IgD-negative memory B cell (primary cell): ENCODE data around the gene DIP2A. TPM values are rescaled to one million over a fixed set of nuclear protein-coding genes. Genes with fewer than 3 reads are reported as not detected.
"Not testable (repeated sequence)": the region's sequence is repeated elsewhere in the genome, so short reads cannot be mapped to it uniquely, and the experiment has no call there.

ENCODE experiments used
- H3K27ac Mint-ChIP-seq, 3 donors: one replicate each; pipeline ENCODE4 v1.8.0; 2020 to 2022; ENCODE audit warnings: mild to moderate bottlenecking in 3 of 3, mixed read lengths in 3 of 3, moderate library complexity in 1 of 3
- H3K27me3 Mint-ChIP-seq: one replicate; pipeline ENCODE4 v1.8.0; 2021; ENCODE audit warnings: mixed read lengths
- H3K36me3 Mint-ChIP-seq: one replicate; pipeline ENCODE4 v1.8.0; 2020; ENCODE audit warnings: mild to moderate bottlenecking, mixed read lengths
- H3K4me1 Mint-ChIP-seq, 3 donors: one replicate each; pipeline ENCODE4 v1.8.0; 2020 to 2022; ENCODE audit warnings: mixed read lengths in 3 of 3, mild to moderate bottlenecking in 1 of 3
- H3K4me3 Mint-ChIP-seq, 4 donors: one replicate each; pipeline ENCODE4 v1.8.0; 2020 to 2022; ENCODE audit warnings: mild to moderate bottlenecking in 4 of 4, mixed read lengths in 4 of 4, moderate library complexity in 3 of 4
- H3K9me3 Mint-ChIP-seq, 3 donors: one replicate each; pipeline ENCODE4 v1.8.0; 2020 to 2021; ENCODE audit warnings: mixed read lengths in 3 of 3, mild to moderate bottlenecking in 1 of 3
- polyA plus RNA-seq: library from polyadenylated mRNA; unstranded; fragments of 300-500 nt; fragmentation: Illumina TruSeq; gene quantifications from one replicate; pipeline ENCODE4 v1.2.3, GENCODE V29; 2021

The DIP2A gene
- polyA plus RNA-seq, 1 donor from 2014 or later, result 7.6 TPM

DNA sequence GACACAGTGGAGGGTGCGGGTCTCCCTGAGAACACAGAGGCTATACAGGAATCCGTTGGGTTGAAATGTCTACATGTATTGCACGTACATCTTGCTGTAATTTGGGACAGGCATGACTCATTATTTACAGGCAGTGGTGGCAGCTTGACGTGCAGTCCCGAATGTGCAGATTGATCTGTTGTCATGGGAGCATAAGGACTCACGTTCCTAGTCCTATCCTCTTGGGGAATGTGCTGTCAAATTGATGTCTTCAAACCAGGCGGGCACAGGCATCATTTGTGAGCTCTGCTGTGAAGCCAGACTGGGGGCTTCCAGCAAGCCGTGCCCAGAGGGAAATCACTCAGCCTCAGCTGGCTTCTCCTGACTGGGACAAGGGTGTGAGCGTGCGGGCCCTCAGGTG is 105.7 kb downstream of the DIP2A start:
- H3K4me3 Mint-ChIP-seq, result no peak overlapping the region
- peaks cover 12% of the 10 kb centered on the region for H3K36me3 Mint-ChIP-seq
- H3K4me1 Mint-ChIP-seq, result peaks cover 4 to 16% (median 8%) of the 10 kb centered on the region in 3 donors
- H3K9me3 Mint-ChIP-seq, result no peaks in the 10 kb centered on the region
- H3K27me3 Mint-ChIP-seq, result no peaks in the 10 kb centered on the region
- H3K27ac Mint-ChIP-seq, result peak overlapping the region in 1 of 3 donors; percentile 39

DNA sequence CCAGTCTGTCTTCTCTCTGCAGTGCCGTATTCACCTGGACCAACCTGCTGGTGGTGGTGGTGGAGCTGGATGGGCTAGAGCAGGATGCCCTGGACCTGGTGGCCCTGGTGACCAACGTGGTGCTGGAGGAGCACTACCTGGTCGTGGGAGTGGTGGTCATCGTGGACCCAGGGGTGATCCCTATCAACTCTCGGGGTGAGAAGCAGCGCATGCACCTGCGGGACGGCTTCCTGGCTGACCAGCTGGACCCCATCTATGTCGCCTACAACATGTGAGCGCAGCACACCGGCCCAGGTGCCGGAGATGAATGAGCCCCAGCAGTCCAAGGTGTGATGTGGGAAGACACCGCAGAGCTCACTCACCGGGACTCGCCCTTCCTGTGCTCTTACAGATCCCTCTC is 108.7 kb downstream of the DIP2A start:
- peaks cover 16% of the 10 kb centered on the region for H3K36me3 Mint-ChIP-seq
- no peaks in the 10 kb centered on the region for H3K27me3 Mint-ChIP-seq
- H3K4me3 Mint-ChIP-seq, result no peak overlapping the region
- H3K27ac Mint-ChIP-seq, result no peak overlapping the region
- peaks cover 0 to 9% (median 5%) of the 10 kb centered on the region in 3 donors for H3K4me1 Mint-ChIP-seq
- peaks cover 2 to 5% (median 5%) of the 10 kb centered on the region in 3 donors for H3K9me3 Mint-ChIP-seq

DNA sequence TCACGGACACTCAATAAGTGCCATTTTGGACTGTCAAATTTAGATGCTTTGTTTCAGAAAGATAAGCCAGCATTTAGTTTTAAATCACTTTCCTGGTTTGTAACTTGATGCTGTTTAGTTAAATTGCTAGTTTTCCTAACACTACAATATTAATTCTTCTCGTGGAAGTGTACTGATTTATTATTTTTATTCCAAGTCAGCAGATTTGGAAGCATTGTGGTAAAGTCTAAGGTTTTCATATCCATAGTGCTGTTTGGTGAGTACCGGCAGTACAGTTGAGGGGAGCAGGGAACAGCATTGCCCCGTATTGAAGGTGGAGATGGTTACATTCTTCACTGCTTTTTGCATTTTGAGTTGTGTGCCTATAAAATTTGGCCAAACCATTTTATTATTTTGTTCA is 109.9 kb downstream of the DIP2A start:
- H3K9me3 Mint-ChIP-seq, result peaks cover 2 to 10% (median 5%) of the 10 kb centered on the region in 3 donors
- H3K36me3 Mint-ChIP-seq, result peaks cover 21% of the 10 kb centered on the region
- peaks cover 0 to 9% (median 5%) of the 10 kb centered on the region in 3 donors for H3K4me1 Mint-ChIP-seq
- H3K27me3 Mint-ChIP-seq, result no peaks in the 10 kb centered on the region
- H3K27ac Mint-ChIP-seq, result no peak overlapping the region
- H3K4me3 Mint-ChIP-seq, result no peak overlapping the region

DNA sequence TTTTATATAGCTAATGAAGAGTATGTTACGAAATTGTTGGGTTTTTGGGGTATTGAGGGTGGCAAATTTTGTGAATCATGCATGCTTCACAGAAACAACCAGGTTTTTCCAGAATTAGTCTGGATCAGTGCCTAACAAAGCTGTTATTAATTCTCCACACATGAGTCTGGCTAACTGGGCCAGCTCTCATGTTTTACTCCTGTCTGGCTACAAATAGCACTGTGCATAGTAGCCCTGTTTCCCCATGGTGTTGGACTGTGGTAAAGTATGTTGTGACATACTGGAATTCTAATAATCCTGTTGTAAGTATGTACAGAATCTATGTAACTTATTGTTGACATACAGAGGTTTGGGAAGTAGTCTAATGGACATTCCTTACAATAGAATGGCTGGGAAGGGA is 110.4 kb downstream of the DIP2A start:
- no peak overlapping the region for H3K27ac Mint-ChIP-seq
- peaks cover 21% of the 10 kb centered on the region for H3K36me3 Mint-ChIP-seq

DNA sequence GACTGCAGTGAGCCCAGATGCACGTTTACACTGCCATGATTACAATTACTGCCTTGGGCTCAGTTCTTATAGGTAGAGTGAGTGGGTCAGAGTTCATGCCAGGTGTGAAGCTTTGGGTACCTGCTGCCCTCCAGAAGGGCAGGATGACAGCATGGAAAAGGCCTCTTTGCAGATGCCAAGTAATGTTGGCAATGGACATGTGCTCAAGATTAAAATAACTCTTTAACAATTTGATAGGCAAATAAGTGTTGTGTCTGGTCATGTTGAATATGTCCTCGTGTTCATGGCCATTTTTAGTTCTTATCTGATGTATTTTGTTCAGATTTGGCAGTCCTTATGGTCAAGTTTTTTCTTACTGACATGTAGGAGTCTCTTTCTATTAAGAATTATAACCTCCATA is 111.4 kb downstream of the DIP2A start:
- no peak overlapping the region for H3K27ac Mint-ChIP-seq
- H3K4me1 Mint-ChIP-seq, result peaks cover 0 to 9% (median 5%) of the 10 kb centered on the region in 3 donors
- peaks cover 2 to 10% (median 5%) of the 10 kb centered on the region in 3 donors for H3K9me3 Mint-ChIP-seq
- peaks cover 19% of the 10 kb centered on the region for H3K36me3 Mint-ChIP-seq
- H3K27me3 Mint-ChIP-seq, result no peaks in the 10 kb centered on the region
- H3K4me3 Mint-ChIP-seq, result no peak overlapping the region

More for the DNA sequence above, 110.4 kb downstream of the DIP2A start:
- Mint-ChIP-seq H3K4me1 (peaks cover 0 to 9% (median 5%) of the 10 kb centered on the region in 3 donors), H3K9me3 (peaks cover 2 to 10% (median 5%) of the 10 kb centered on the region in 3 donors), H3K27me3 (no peaks in the 10 kb centered on the region), H3K4me3 (no peak overlapping the region)

DNA sequence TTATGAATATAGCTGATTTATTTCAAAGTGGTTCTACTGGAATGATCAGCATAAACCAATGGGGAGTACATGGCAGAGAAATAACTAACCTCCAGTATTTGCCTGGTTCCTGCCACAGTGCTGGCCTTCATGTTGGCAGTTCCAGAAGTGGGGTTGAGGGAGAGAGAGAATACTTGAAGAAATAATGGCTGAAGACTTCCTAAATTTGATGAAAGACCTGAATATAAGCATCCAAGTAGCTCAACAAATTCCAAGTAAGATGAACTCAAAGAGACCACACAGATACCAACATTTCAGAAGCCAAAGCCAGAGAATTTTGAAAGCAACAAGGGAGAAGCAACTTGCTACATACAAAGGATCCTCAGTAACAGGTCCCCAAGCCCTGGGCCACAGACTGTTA is 111.9 kb downstream of the DIP2A start:
- Mint-ChIP-seq H3K9me3 (peaks cover 3 to 14% (median 7%) of the 10 kb centered on the region in 3 donors), H3K27me3 (no peaks in the 10 kb centered on the region), H3K27ac (no peak overlapping the region), H3K4me1 (peaks cover 0 to 10% (median 5%) of the 10 kb centered on the region in 3 donors), H3K36me3 (peaks cover 17% of the 10 kb centered on the region), H3K4me3 (no peak overlapping the region)

DNA sequence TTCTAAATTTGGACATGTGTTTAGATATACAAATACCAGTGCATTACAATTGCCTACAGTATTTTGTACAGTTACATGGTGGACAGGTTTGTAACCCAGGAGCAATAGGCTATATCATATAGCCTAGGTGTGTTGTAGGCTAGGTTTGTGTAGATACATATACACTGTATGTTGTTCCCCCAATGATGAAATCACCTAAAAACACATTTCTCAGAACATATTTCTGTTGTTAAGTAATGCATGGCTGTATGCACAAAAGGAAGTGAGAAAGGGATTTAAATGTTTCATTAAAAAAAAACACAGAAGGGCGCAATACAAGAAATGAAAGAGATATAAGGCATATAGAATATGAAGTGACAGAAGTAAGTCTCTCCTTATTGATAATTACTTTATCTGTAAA is 114.2 kb downstream of the DIP2A start:
- H3K4me1 Mint-ChIP-seq, result peaks cover 0 to 10% (median 5%) of the 10 kb centered on the region in 3 donors
- H3K4me3 Mint-ChIP-seq, result no peak overlapping the region
- H3K9me3 Mint-ChIP-seq, result peaks cover 5 to 14% (median 7%) of the 10 kb centered on the region in 3 donors
- H3K36me3 Mint-ChIP-seq, result peaks cover 17% of the 10 kb centered on the region
- H3K27ac Mint-ChIP-seq, result no peak overlapping the region
- no peaks in the 10 kb centered on the region for H3K27me3 Mint-ChIP-seq

DNA sequence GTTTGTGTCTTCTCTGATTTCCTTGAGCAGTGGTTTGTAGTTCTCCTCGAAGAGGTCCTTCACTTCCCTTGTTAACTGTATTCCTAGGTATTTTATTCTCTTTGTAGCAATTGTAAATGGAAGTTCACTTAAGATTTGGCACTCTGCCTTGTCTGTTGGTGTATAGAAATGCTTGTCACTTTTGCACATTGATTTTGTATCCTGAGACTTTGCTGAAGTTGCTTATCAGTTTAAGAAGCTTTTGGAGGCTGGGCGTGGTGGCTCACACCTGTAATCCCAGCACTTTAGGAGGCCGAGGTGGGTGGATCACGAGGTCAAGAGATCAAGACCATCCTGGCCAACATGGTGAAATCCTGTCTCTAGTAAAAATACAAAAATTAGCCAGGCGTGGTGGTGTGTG is 119.1 kb downstream of the DIP2A start:
- peaks cover 17% of the 10 kb centered on the region for H3K36me3 Mint-ChIP-seq

DNA sequence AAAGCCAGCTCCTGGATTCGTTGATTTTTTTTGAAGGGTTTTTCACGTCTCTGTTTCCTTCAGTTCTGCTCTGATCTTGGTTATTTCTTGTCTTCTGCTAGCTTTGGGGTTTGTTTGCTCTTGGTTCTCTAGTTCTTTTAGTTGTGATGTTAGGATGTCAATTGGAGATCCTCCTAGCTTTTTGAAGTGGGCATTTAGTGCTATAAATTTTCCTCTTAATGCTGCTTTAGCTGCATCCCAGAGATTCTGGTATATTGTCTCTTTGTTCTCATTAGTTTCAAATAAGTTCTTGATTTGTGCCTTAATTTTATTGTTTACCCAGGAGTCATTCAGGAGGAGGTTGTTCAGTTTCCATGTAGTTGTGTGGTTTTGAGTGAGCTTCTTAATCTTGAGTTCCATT is 120.7 kb downstream of the DIP2A start:
- H3K9me3 Mint-ChIP-seq, result peaks cover 18 to 39% (median 28%) of the 10 kb centered on the region in 3 donors
- H3K36me3 Mint-ChIP-seq, result peaks cover 17% of the 10 kb centered on the region
- not testable (repeated sequence) for H3K4me3 Mint-ChIP-seq, H3K27me3 Mint-ChIP-seq, H3K27ac Mint-ChIP-seq, H3K4me1 Mint-ChIP-seq

More for the DNA sequence above, 119.1 kb downstream of the DIP2A start:
- peaks cover 17 to 33% (median 23%) of the 10 kb centered on the region in 3 donors for H3K9me3 Mint-ChIP-seq
- H3K4me3 Mint-ChIP-seq, H3K27ac Mint-ChIP-seq, H3K4me1 Mint-ChIP-seq, H3K27me3 Mint-ChIP-seq: not testable (repeated sequence)

DNA sequence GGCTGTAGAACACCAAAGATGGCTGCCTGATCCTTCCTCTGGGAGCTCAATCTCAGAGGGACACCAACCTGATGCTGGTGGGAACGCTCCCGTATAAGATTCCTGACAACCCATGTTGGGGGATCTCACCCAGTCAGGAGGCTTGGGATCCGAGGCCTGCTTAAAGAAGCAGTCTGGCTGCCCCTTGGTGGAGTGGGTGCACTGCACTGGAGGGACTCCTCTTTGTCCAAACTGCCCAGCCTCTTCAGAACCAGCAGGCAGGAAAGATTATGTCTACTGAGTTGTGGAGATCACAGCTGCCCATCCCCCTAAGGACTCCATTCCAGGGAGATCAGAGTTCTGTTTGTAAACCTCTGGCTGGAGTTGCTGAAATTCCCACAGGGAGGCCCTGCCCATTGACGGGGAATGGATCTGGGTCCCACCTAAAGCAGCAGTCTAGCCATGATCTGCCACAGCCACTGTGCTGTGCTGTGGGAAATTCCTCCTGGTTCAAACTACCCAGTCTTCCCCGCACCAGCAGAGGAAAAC is 123.2 kb downstream of the DIP2A start:
- Mint-ChIP-seq H3K36me3 (peaks cover 17% of the 10 kb centered on the region), H3K27me3 (peaks cover 4% of the 10 kb centered on the region), H3K27ac (no peak overlapping the region), H3K4me1 (peaks cover 0 to 1% (median 0%) of the 10 kb centered on the region in 3 donors), H3K9me3 (peaks cover 18 to 45% (median 30%) of the 10 kb centered on the region in 3 donors), H3K4me3 (peak overlapping the region in 1 of 4 donors; percentile 65)

DNA sequence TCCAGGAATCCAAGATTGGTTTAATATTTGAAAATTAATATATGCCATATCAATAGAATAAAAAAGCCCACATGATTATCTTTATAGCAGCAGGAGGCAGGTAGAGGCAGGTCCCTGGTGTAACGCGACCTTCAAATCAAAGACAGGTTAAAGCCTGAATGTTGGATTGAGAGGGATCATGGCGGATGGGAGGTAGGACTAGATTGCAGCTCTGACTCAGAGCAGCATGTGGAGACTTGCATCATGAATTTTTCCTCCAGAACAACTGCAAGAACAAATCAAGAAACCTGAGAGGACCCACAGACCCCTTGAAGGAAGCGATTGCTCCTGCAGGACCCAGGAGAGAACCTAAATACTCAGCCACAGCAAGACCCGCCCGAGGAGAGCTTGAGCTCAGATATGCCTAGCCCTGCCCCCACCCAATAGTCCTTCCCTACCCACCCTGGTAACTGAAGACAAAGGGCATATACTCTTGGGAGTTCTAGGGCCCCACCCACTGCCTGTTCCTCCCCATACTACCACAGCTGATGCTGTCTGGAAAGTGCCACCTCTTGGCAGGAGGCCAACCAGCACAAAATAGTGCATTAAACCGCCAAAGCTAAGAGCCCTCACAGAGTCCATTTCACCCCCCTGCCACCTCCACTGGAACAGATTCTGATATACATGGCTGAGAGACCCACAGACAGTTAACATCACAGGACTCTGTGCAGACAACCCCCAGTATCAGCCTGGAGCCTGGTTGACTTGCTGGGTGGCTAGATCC is 126.7 kb downstream of the DIP2A start:
- Mint-ChIP-seq H3K9me3 (peaks cover 14 to 46% (median 41%) of the 10 kb centered on the region in 3 donors), H3K4me1 (no peaks in the 10 kb centered on the region)

DNA sequence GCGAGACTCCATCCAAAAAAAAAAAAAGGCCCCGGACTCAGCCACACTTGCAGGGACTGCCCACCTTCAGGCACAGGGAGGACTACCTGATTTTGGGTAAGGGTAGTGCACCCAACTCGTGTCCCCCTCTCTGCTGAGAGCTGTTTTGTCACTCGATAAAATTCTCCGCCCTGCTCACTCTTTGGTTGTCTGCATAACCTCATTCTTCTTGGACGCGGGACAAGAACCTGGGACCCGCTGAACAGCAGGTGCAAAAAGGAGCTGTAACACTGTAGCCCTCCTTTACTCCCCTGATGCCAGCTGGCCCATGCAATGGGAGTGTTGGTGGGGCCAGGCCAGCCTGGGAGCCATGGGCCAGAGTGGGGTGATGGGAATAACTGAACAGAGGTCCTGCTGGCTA is 135.6 kb downstream of the DIP2A start:
- no peak overlapping the region for H3K27ac Mint-ChIP-seq
- no peaks in the 10 kb centered on the region for H3K36me3 Mint-ChIP-seq
- peaks cover 3% of the 10 kb centered on the region for H3K27me3 Mint-ChIP-seq
- H3K4me3 Mint-ChIP-seq, result no peak overlapping the region
- H3K4me1 Mint-ChIP-seq, result no peaks in the 10 kb centered on the region
- H3K9me3 Mint-ChIP-seq, result peaks cover 14 to 22% (median 17%) of the 10 kb centered on the region in 3 donors

More for the DNA sequence above, 126.7 kb downstream of the DIP2A start:
- peaks cover 4% of the 10 kb centered on the region for H3K27me3 Mint-ChIP-seq
- no peak overlapping the region for H3K4me3 Mint-ChIP-seq
- H3K27ac Mint-ChIP-seq, result peak overlapping the region in 2 of 3 donors; percentile 10 to 46
- H3K36me3 Mint-ChIP-seq, result peaks cover 5% of the 10 kb centered on the region

DNA sequence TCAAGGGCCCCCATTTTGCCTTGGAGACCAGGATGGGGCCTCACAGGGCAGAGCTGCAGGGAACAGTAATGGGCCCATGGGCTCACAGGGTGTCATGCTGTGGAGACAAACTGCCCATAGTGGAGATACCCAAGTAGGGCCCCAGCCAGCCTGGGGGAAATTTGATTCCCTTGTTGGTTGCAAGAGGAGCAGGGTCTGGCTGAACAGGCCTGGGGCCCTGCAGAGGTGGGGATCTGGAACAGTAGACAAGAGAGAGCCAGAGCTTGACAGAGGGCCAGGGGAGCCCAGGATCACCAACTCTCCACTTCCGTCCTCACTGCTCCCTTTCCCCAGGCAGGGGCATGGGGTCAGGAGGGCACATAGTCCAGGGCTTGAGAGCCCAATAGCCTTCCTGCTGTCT is 137.5 kb downstream of the DIP2A start:
- Mint-ChIP-seq H3K9me3 (peaks cover 5 to 12% (median 8%) of the 10 kb centered on the region in 3 donors), H3K27me3 (peaks cover 3% of the 10 kb centered on the region), H3K27ac (no peak overlapping the region), H3K4me1 (peaks cover 0 to 1% (median 0%) of the 10 kb centered on the region in 3 donors), H3K36me3 (no peaks in the 10 kb centered on the region), H3K4me3 (no peak overlapping the region)

DNA sequence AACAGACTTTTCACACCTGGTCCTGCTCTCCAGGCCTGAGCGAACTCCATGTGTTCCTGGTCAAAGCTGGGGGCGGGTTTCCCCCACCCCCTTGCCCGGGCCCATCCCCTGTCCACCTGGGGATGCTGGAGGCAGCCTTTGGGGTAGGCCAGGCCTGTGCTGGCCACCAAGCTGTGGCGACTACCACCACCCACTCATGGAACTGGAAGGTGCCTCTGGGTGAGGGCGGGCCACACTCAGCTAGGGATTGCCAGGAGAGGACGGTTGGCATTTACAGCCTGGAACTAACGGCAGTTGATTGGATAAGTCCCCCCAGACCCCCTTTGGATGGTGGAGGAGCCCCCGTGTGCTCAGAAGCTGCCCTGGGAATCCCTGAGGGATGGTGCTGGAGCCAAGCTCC is 138.3 kb downstream of the DIP2A start:
- Mint-ChIP-seq H3K9me3 (peaks cover 0 to 12% (median 2%) of the 10 kb centered on the region in 3 donors), H3K36me3 (no peaks in the 10 kb centered on the region), H3K27me3 (peaks cover 1% of the 10 kb centered on the region), H3K4me1 (peaks cover 0 to 1% (median 0%) of the 10 kb centered on the region in 3 donors), H3K4me3 (no peak overlapping the region), H3K27ac (no peak overlapping the region)

DNA sequence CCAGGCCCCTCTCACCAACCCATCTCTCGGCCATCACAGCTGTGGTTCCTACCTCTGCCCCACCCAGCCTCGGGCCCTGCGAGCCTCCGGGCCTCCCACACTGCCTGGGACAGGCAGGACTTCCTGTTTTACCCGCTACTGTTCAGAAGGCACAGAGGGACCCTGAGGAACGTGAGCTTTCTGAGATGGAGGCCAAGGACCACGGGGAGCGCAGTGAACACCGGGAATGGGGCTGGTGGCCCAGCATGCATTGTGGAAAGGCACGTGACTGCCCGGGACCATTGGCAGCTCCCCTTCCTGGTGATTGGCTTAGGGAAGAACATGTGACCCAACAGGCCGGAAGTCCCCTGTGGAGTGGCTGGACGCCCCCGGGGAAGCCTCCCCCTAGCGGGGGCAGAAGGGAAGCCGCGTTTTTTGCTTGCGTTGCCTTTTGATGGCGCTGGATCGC is 139.2 kb downstream of the DIP2A start:
- Mint-ChIP-seq H3K27ac (no peak overlapping the region), H3K9me3 (peaks cover 0 to 8% (median 2%) of the 10 kb centered on the region in 3 donors), H3K4me3 (no peak overlapping the region), H3K4me1 (peaks cover 0 to 1% (median 0%) of the 10 kb centered on the region in 3 donors), H3K27me3 (peaks cover 4% of the 10 kb centered on the region), H3K36me3 (no peaks in the 10 kb centered on the region)
